IMR-90 (cell line): ENCODE measurements around the gene NCS1. TPM values are rescaled to one million over a fixed set of nuclear protein-coding genes. Genes with fewer than 3 reads are reported as not detected.

Experiments
- ATAC-seq: fragments of 200-7000 bp; cut with Tn5 transposase; 2 replicates; pipeline ENCODE4 v1.9.1; 2020; ENCODE audit warnings: low read depth, mild to moderate bottlenecking, moderate library complexity
- BruUV-seq: library from RNA; stranded (reverse); fragments of 400-500 nt; replicated peaks from 2 replicates; lab custom pipeline; 2021; lab: Mats Ljungman, UMichigan
- CTCF ChIA-PET: fragments of 300-600 bp; formaldehyde crosslinking; extraction: SDS; loops from one replicate; lab custom pipeline; 2021; ENCODE audit warnings: antibody characterized with exemption; lab: Yijun Ruan, JAX
- POLR2A ChIA-PET: fragments of 300-600 bp; sonication (Branson Sonifier 250); formaldehyde crosslinking; loops from one replicate; lab custom pipeline; 2022; ENCODE audit warnings: antibody characterized with exemption; ENCODE audit not compliant: unreplicated experiment; lab: Charles Lee
- DNase-seq: peaks from one replicate; pipeline ENCODE4 v3.0.0; 2013
- H2AFZ ChIP-seq: replicated peaks from 2 replicates; pipeline ENCODE3; 2013; ENCODE audit warnings: low read length, mild to moderate bottlenecking; ENCODE audit not compliant: poor library complexity
- H2AK5ac ChIP-seq: 2 replicates; pipeline ENCODE4 v1.6.1; 2013; ENCODE audit warnings: low read depth, low read length, inconsistent platforms
- H2AK9ac ChIP-seq: replicated peaks from 2 replicates; pipeline ENCODE3; 2013; ENCODE audit warnings: mild to moderate bottlenecking, low read depth, low read length, moderate library complexity; ENCODE audit not compliant: poor library complexity
- H2BK120ac ChIP-seq: 2 replicates; pipeline ENCODE4 v1.6.1; 2013; ENCODE audit warnings: low read depth, low read length, inconsistent platforms
- H2BK15ac ChIP-seq: 3 replicates; pipeline ENCODE4 v1.6.1; 2013; ENCODE audit warnings: low read depth, low read length, inconsistent platforms
- H2BK20ac ChIP-seq: 2 replicates; pipeline ENCODE4 v1.6.1; 2013; ENCODE audit warnings: low read depth, mild to moderate bottlenecking, inconsistent platforms, low read length, moderate library complexity
- H2BK5ac ChIP-seq: 2 replicates; pipeline ENCODE4 v1.6.1; 2013; ENCODE audit warnings: mild to moderate bottlenecking, low read depth, low read length, inconsistent platforms; ENCODE audit not compliant: poor library complexity, severe bottlenecking
- H3K14ac ChIP-seq: replicated peaks from 2 replicates; pipeline ENCODE4 v1.6.1; 2013; ENCODE audit warnings: low read depth, low read length, inconsistent platforms
- H3K18ac ChIP-seq: 2 replicates; pipeline ENCODE4 v1.6.1; 2013; ENCODE audit warnings: low read depth, low read length, control low read depth
- H3K23ac ChIP-seq: 2 replicates; pipeline ENCODE4 v1.6.1; 2013; ENCODE audit warnings: low read depth, low read length, inconsistent platforms
- H3K27ac ChIP-seq: 2 replicates; pipeline ENCODE4 v1.5.1; 2013; ENCODE audit warnings: mild to moderate bottlenecking, control low read depth, low read length; ENCODE audit not compliant: insufficient read depth
- H3K27me3 ChIP-seq: 2 replicates; pipeline ENCODE4 v1.6.1; 2013; ENCODE audit warnings: low read length; ENCODE audit not compliant: control insufficient read depth, insufficient read depth
- H3K36me3 ChIP-seq: 2 replicates; pipeline ENCODE4 v1.6.1; 2013; ENCODE audit warnings: low read length, mixed read lengths; ENCODE audit not compliant: control insufficient read depth, insufficient read depth
- H3K4ac ChIP-seq: 2 replicates; pipeline ENCODE4 v1.6.1; 2013; ENCODE audit warnings: low read depth, low read length, inconsistent platforms
- H3K4me1 ChIP-seq: 2 replicates; pipeline ENCODE4 v1.6.1; 2013; ENCODE audit warnings: low read length, mixed read lengths; ENCODE audit not compliant: control insufficient read depth, insufficient read depth
- H3K4me2 ChIP-seq: 2 replicates; pipeline ENCODE4 v1.6.1; 2013; ENCODE audit warnings: low read depth, mild to moderate bottlenecking, control low read depth, low read length, moderate library complexity
- H3K4me3 ChIP-seq: 2 replicates; pipeline ENCODE4 v1.5.1; 2013; ENCODE audit warnings: low read depth, mild to moderate bottlenecking, control low read depth, low read length, moderate library complexity; ENCODE audit not compliant: insufficient read depth
- H3K56ac ChIP-seq: 2 replicates; pipeline ENCODE4 v1.6.1; 2013; ENCODE audit warnings: low read length, inconsistent platforms; ENCODE audit not compliant: insufficient read depth; ENCODE audit errors: extremely low read depth
- H3K79me1 ChIP-seq, 2 experiments: 2 replicates each; pipeline ENCODE4 v1.6.1; 2013; ENCODE audit warnings: low read length in 2 of 2, inconsistent platforms in 1 of 2, low read depth in 1 of 2
- H3K9ac ChIP-seq: 2 replicates; pipeline ENCODE4 v1.6.1; 2013; ENCODE audit warnings: low read depth, low read length, control low read depth
- H3K9me1 ChIP-seq: 2 replicates; pipeline ENCODE4 v1.6.1; 2013; ENCODE audit warnings: low read length, inconsistent platforms; ENCODE audit not compliant: insufficient read depth
- H3K9me3 ChIP-seq: 2 replicates; pipeline ENCODE4 v1.6.1; 2013; ENCODE audit warnings: low read length; ENCODE audit not compliant: control insufficient read depth, insufficient read depth
- H4K20me1 ChIP-seq: 2 replicates; pipeline ENCODE4 v1.6.1; 2013; ENCODE audit warnings: low read length, inconsistent platforms; ENCODE audit not compliant: insufficient read depth
- H4K5ac ChIP-seq: 2 replicates; pipeline ENCODE4 v1.6.1; 2013; ENCODE audit warnings: mild to moderate bottlenecking, low read depth, low read length, control low read depth
- H4K8ac ChIP-seq, 2 experiments: 2 replicates each; pipeline ENCODE4 v1.6.1; 2013; ENCODE audit warnings: low read depth in 2 of 2, low read length in 2 of 2, control low read depth in 1 of 2, inconsistent platforms in 1 of 2
- H4K91ac ChIP-seq: 2 replicates; pipeline ENCODE4 v1.6.1; 2013; ENCODE audit warnings: low read depth, low read length, inconsistent platforms; ENCODE audit not compliant: insufficient read depth
- BHLHE40 ChIP-seq: fragments of 150-350 bp; IDR thresholded peaks from 2 replicates; pipeline ENCODE4 v1.6.1; 2016; ENCODE audit warnings: mild to moderate bottlenecking, low read depth, low read length
- CEBPB ChIP-seq: IDR thresholded peaks from 2 replicates; pipeline ENCODE4 v1.6.1; 2012; ENCODE audit warnings: low read depth, low read length, improper control_type of control experiment
- CHD1 ChIP-seq: IDR thresholded peaks from 2 replicates; pipeline ENCODE4 v1.6.1; 2012; ENCODE audit warnings: low read depth, low read length, improper control_type of control experiment
- ELK1 ChIP-seq: fragments of 150-350 bp; IDR thresholded peaks from 2 replicates; pipeline ENCODE4 v1.6.1; 2016; ENCODE audit warnings: low read depth, mild to moderate bottlenecking, low read length, moderate library complexity, borderline replicate concordance
- FOS ChIP-seq: fragments of 150-350 bp; IDR thresholded peaks from 2 replicates; pipeline ENCODE4 v1.6.1; 2016; ENCODE audit warnings: low read depth, low read length
- MAFK ChIP-seq: IDR thresholded peaks from 2 replicates; pipeline ENCODE4 v1.6.1; 2012; ENCODE audit warnings: low read depth, low read length, improper control_type of control experiment
- MAZ ChIP-seq: IDR thresholded peaks from 2 replicates; pipeline ENCODE4 v1.6.1; 2012; ENCODE audit warnings: low read depth, mild to moderate bottlenecking, low read length, improper control_type of control experiment, moderate library complexity, borderline replicate concordance
- MXI1 ChIP-seq: IDR thresholded peaks from 2 replicates; pipeline ENCODE4 v1.6.1; 2012; ENCODE audit warnings: low read depth, mild to moderate bottlenecking, low read length, moderate library complexity, borderline replicate concordance
- NFE2L2 ChIP-seq: fragments of 150-350 bp; IDR thresholded peaks from 2 replicates; pipeline ENCODE4 v1.6.1; 2016; ENCODE audit warnings: low read depth, mild to moderate bottlenecking, low read length
- POLR2A ChIP-seq: IDR thresholded peaks from 2 replicates; pipeline ENCODE4 v1.6.1; 2012; ENCODE audit warnings: mild to moderate bottlenecking, low read depth, low read length
- RAD21 ChIP-seq: IDR thresholded peaks from 2 replicates; pipeline ENCODE4 v1.6.1; 2012; ENCODE audit warnings: low read length, improper control_type of control experiment
- RCOR1 ChIP-seq: IDR thresholded peaks from 2 replicates; pipeline ENCODE4 v1.6.1; 2012; ENCODE audit warnings: mild to moderate bottlenecking, low read length, improper control_type of control experiment; ENCODE audit not compliant: insufficient replicate concordance
- RFX5 ChIP-seq: IDR thresholded peaks from 2 replicates; pipeline ENCODE4 v1.8.0; 2012; ENCODE audit warnings: low read depth, mild to moderate bottlenecking, low read length, moderate library complexity
- SMC3 ChIP-seq: fragments of 150-350 bp; IDR thresholded peaks from 2 replicates; pipeline ENCODE4 v1.6.1; 2016; ENCODE audit warnings: low read depth, mild to moderate bottlenecking, antibody characterized with exemption, low read length, moderate library complexity
- WGBS, 2 experiments: methylation state at CpG; one replicate each; pipeline versions ENCODE4 v1.1.5 to v1.1.7; 2013; ENCODE audit warnings: missing lambda C conversion rate in 2 of 2; ENCODE audit not compliant: insufficient read length in 1 of 2; ENCODE audit errors: extremely low coverage in 2 of 2; 5-methylcytosine and 5-hydroxymethylcytosine counted together
- dilution Hi-C: fragments of 300-500 bp; cut with HindIII; formaldehyde crosslinking; loops from one replicate; pipeline ENCODE4 v1.14.3; 2018; ENCODE audit warnings: low sequenced_read_pairs; ENCODE audit not compliant: unreplicated experiment
- in situ Hi-C: fragments of 300-500 bp; cut with MboI; formaldehyde crosslinking; loops from 3 replicates; pipeline ENCODE4 v1.14.3; 2019; ENCODE audit warnings: low sequenced_read_pairs, inconsistent platforms, mixed read lengths
- intact Hi-C: fragments of 100-400 bp; cut with micrococcal nuclease; formaldehyde crosslinking; loops from 2 replicates; pipeline ENCODE4 v1.10.0; 2022
- polyA plus RNA-seq, 3 experiments: library from polyadenylated mRNA; depleted of rRNA; stranded (reverse); fragments of >200 nt; gene quantifications; 2 replicates each; pipeline ENCODE4 v1.2.3, GENCODE V29; 2012; ENCODE audit warnings: low replicate concordance in 1 of 3
- total RNA-seq: library from RNA; depleted of rRNA; stranded (reverse); fragments of >200 nt; gene quantifications from 2 replicates; pipeline ENCODE4 v1.2.3, GENCODE V29; 2012
- TF ChIP-seq, protein P1 (sequence below): fragments of 150-350 bp; IDR thresholded peaks from 2 replicates; pipeline ENCODE4 v1.6.1; 2017; ENCODE audit warnings: mild to moderate bottlenecking, antibody characterized with exemption, low read length, low read depth
- TF ChIP-seq, protein P2 (sequence below): conservative IDR thresholded peaks from 2 replicates; pipeline ENCODE4 v1.5.1; 2012; ENCODE audit warnings: mild to moderate bottlenecking, low read depth, low read length, improper control_type of control experiment

NCS1 gene
- total and polyA plus RNA-seq, 2 of the 4 experiments (the other 2 are of a cell fraction) = 41.0 to 60.5 TPM

GRCh38 chr9:130165579-130165978 lies 6.6 kb upstream of the NCS1 start:
- Histone ChIP-seq H3K27me3 (no peaks in the 10 kb centered on the region), H4K20me1 (no peaks in the 10 kb centered on the region; the same call in 1 of the 2 replicates), H4K5ac (no peak overlapping the region), H4K91ac (no peak overlapping the region), H2AFZ (no peak overlapping the region), H2AK9ac (no peak overlapping the region), H4K8ac (no peak overlapping the region), H3K4ac (no peak overlapping the region), H2BK15ac (no peak overlapping the region), H3K27ac (no peak overlapping the region), H2BK20ac (no peak overlapping the region), H2AK5ac (no peak overlapping the region), H3K14ac (no peak overlapping the region), H2BK5ac (no peak overlapping the region), H3K56ac (no peak overlapping the region), H3K4me2 (no peak overlapping the region), H3K23ac (0 out of 2 replicates have a peak overlapping the region, but pooled peaks have one; percentile 15), H3K4me3 (no peak overlapping the region), H3K36me3 (no peaks in the 10 kb centered on the region), H3K9me3 (no peaks in the 10 kb centered on the region), H3K4me1 (no peaks in the 10 kb centered on the region), H3K18ac (no peak overlapping the region), H3K9ac (no peak overlapping the region), H2BK120ac (no peak overlapping the region), H3K9me1 (no peaks in the 10 kb centered on the region), H3K79me1 (no peaks in the 10 kb centered on the region)
- dilution Hi-C loops (no loop called here), intact Hi-C loops (no loop called here), in situ Hi-C loops (no loop called here)
- CTCF ChIA-PET = no interaction called here
- DNase-seq (no peak), ATAC-seq (no peak)
- TF ChIP-seq RFX5 (no peak), RAD21 (no peak), CHD1 (no peak), RCOR1 (no peak), MXI1 (no peak), FOS (no peak), POLR2A (no peak), BHLHE40 (no peak), MAZ (no peak), SMC3 (no peak), ELK1 (no peak), CEBPB (no peak), MAFK (no peak), NFE2L2 (no peak)
- TF ChIP-seq, protein P1, sequence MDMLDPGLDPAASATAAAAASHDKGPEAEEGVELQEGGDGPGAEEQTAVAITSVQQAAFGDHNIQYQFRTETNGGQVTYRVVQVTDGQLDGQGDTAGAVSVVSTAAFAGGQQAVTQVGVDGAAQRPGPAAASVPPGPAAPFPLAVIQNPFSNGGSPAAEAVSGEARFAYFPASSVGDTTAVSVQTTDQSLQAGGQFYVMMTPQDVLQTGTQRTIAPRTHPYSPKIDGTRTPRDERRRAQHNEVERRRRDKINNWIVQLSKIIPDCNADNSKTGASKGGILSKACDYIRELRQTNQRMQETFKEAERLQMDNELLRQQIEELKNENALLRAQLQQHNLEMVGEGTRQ = no peak
- TF ChIP-seq, protein P2, sequence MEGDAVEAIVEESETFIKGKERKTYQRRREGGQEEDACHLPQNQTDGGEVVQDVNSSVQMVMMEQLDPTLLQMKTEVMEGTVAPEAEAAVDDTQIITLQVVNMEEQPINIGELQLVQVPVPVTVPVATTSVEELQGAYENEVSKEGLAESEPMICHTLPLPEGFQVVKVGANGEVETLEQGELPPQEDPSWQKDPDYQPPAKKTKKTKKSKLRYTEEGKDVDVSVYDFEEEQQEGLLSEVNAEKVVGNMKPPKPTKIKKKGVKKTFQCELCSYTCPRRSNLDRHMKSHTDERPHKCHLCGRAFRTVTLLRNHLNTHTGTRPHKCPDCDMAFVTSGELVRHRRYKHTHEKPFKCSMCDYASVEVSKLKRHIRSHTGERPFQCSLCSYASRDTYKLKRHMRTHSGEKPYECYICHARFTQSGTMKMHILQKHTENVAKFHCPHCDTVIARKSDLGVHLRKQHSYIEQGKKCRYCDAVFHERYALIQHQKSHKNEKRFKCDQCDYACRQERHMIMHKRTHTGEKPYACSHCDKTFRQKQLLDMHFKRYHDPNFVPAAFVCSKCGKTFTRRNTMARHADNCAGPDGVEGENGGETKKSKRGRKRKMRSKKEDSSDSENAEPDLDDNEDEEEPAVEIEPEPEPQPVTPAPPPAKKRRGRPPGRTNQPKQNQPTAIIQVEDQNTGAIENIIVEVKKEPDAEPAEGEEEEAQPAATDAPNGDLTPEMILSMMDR = no peak
- POLR2A ChIA-PET = no interaction called here
- BruUV-seq = no TSS peak
- no CpG with 5 or more reads among the region's 1 CpG for WGBS, 2 experiments
